ENCODE data around the gene SART3.

Gene SART3

GRCh38 chr12:108572166-108572790 lies 11.3 kb upstream of the SART3 start:
- POLR2A ChIA-PET, result no interaction called here
- DNase-seq (ENCODE audit: low read depth, low spot score), result no peak
- no peak overlapping the region for H3K4me3 ChIP-seq (ENCODE audit: low read depth, low read length)
- CTCF ChIA-PET, result interaction anchor here (1.2 to 24.1 kb wide), 5 partner anchors 8 to 520 kb away, joined by 4 to 1115 read pairs (median 13); partner anchors contain the start of genes ALKBH2 and TMEM119
- no peak for TF ChIP-seq CTCF (IDR thresholded peaks at IDR 0.05; ENCODE audit: insufficient read depth, low read length, missing control alignments)

- CTCF ChIA-PET, result interaction anchor here (1.2 to 24.1 kb wide), 12 partner anchors 10 to 523 kb away, joined by 4 to 1115 read pairs (median 10); partner anchors contain the start of genes ALKBH2, ISCU, SART3 and TMEM119
- DNase-seq (ENCODE audit: low read depth, low spot score), result no peak
- POLR2A ChIA-PET, result no interaction called here
- no peak for TF ChIP-seq CTCF (IDR thresholded peaks at IDR 0.05; ENCODE audit: insufficient read depth, low read length, missing control alignments)
- no peak overlapping the region for H3K4me3 ChIP-seq (ENCODE audit: low read depth, low read length)
Observed at GRCh38 chr12:108571609-108572165, 10.7 kb upstream of the SART3 start.

- H3K4me3 ChIP-seq (ENCODE audit: low read depth, low read length), result no peak overlapping the region
- ChIA-PET POLR2A (interaction anchor here (0.7 kb wide), 1 partner anchor 9 kb away, joined by 3 read pairs; no protein-coding TSS in a partner anchor), CTCF (interaction anchor here (0.6 to 24.1 kb wide), 25 partner anchors 10 to 523 kb away, joined by 3 to 1115 read pairs (median 4); partner anchors contain the start of genes ALKBH2, ISCU, SART3 and TMEM119)
- peak; percentile 37 for TF ChIP-seq CTCF (IDR thresholded peaks at IDR 0.05; ENCODE audit: insufficient read depth, low read length, missing control alignments)
- DNase-seq (ENCODE audit: low read depth, low spot score), result no peak
Observed at GRCh38 chr12:108570743-108571608, 10.0 kb upstream of the SART3 start.

GRCh38 chr12:108568338-108569154 lies 7.6 kb upstream of the SART3 start:
- TF ChIP-seq CTCF (IDR thresholded peaks at IDR 0.05; ENCODE audit: insufficient read depth, low read length, missing control alignments), result no peak
- DNase-seq (ENCODE audit: low read depth, low spot score), result no peak
- CTCF ChIA-PET, result interaction anchor here (0.9 to 24.1 kb wide), 11 partner anchors 9 to 524 kb away, joined by 3 to 1115 read pairs (median 3); partner anchors contain the start of gene ALKBH2
- H3K4me3 ChIP-seq (ENCODE audit: low read depth, low read length), result no peak overlapping the region
- POLR2A ChIA-PET, result no interaction called here

- H3K4me3 ChIP-seq (ENCODE audit: low read depth, low read length), result no peak overlapping the region
- CTCF ChIA-PET, result interaction anchor here (0.9 to 24.1 kb wide), 10 partner anchors 10 to 525 kb away, joined by 3 to 1115 read pairs (median 4); partner anchors contain the start of gene ALKBH2
- POLR2A ChIA-PET, result no interaction called here
- no peak for TF ChIP-seq CTCF (IDR thresholded peaks at IDR 0.05; ENCODE audit: insufficient read depth, low read length, missing control alignments)
- DNase-seq (ENCODE audit: low read depth, low spot score), result no peak
Observed at GRCh38 chr12:108567406-108568337, 6.7 kb upstream of the SART3 start.

Measured in AG04449 (cell line).